Aorta (tissue), 5 donors: ENCODE measurements around the gene STARD10. TPM values are rescaled to one million over a fixed set of nuclear protein-coding genes. Genes with fewer than 3 reads are reported as not detected.

ENCODE experiments used
- ATAC-seq: fragments of 200-7000 bp; cut with Tn5 transposase; one replicate; pipeline ENCODE4 v1.9.1; 2022; ENCODE audit warnings: moderate library complexity; ENCODE audit not compliant: low FRiP score
- DNase-seq, 2 donors: peaks; one replicate each; pipeline ENCODE4 v3.0.0-alpha.2; 2020
- H3K27ac ChIP-seq, 2 donors: one replicate each; pipeline ENCODE4 v1.5.1; 2013; ENCODE audit warnings: low read length in 2 of 2, mild to moderate bottlenecking in 2 of 2, moderate library complexity in 2 of 2, control low read depth in 1 of 2, inconsistent platforms in 1 of 2, low read depth in 1 of 2
- H3K27me3 ChIP-seq, 2 donors: one replicate each; pipeline ENCODE4 v1.6.1; 2013; ENCODE audit warnings: control low read depth in 1 of 2, low read length in 1 of 2, mild to moderate bottlenecking in 1 of 2, moderate library complexity in 1 of 2; ENCODE audit not compliant: insufficient read depth in 2 of 2, control insufficient read depth in 1 of 2
- H3K36me3 ChIP-seq, 2 donors: one replicate each; pipeline ENCODE4 v1.6.1; 2013; ENCODE audit warnings: control low read depth in 1 of 2, low read length in 1 of 2, mild to moderate bottlenecking in 1 of 2; ENCODE audit not compliant: insufficient read depth in 2 of 2, control insufficient read depth in 1 of 2
- H3K4me1 ChIP-seq, 2 donors: one replicate each; pipeline ENCODE4 v1.6.1; 2013; ENCODE audit warnings: low read length in 2 of 2, control low read depth in 1 of 2, mild to moderate bottlenecking in 1 of 2, moderate library complexity in 1 of 2; ENCODE audit not compliant: insufficient read depth in 2 of 2, control insufficient read depth in 1 of 2
- H3K4me3 ChIP-seq, 2 donors: one replicate each; pipeline ENCODE4 v1.5.1; 2013; ENCODE audit warnings: low read length in 2 of 2, control low read depth in 1 of 2, mild to moderate bottlenecking in 1 of 2
- H3K9me3 ChIP-seq: one replicate; pipeline ENCODE4 v1.6.1; 2013; ENCODE audit warnings: mild to moderate bottlenecking, low read length; ENCODE audit not compliant: control insufficient read depth
- WGBS, 2 donors: extraction: QIAGEN DNeasy Blood & Tissue Kit; methylation state at CpG; one replicate each; pipeline ENCODE4 v1.1.7; 2013; 5-methylcytosine and 5-hydroxymethylcytosine counted together
- intact Hi-C, 2 donors: fragments of 100-400 bp; cut with DNase I; formaldehyde crosslinking; loops; one replicate each; pipeline versions ENCODE4 v1.14.2 to v1.15.0; 2022
- long read RNA-seq, 2 donors: library from polyadenylated mRNA; unstranded; transcript quantifications; one replicate each; pipeline ENCODE4 v2.0.0, GENCODE V29; 2020 to 2021
- polyA plus RNA-seq, 2 donors: library from polyadenylated mRNA; stranded (reverse); fragments of 200-250 nt; gene quantifications; one replicate each; pipeline ENCODE4 v1.2.3, GENCODE V29; 2013
- total RNA-seq, 2 donors: library from RNA; stranded (reverse); fragmentation: NEBNext Ultra II Directional; extraction: Animal tissue kit (Norgen Biotek cat#: 25700); gene quantifications; one replicate each; pipeline ENCODE4 v1.2.1, GENCODE V29; 2021
- donor health status: healthy with polysubstance abuse.
- donor health status: Bipolar disorder and iron deficiency.
- donor health status: DM: no; HTN: no; CAD: no.
- donor health status: DM: no; HTN: no; CAD: no.
- donor health status: DM: yes; HTN: yes; CAD: no.

The STARD10 gene
- 10 to 100 TPM; 17.7 to 30.7 TPM for total RNA-seq
- 100 to 1,000 TPM in 1 of 2 donors, 10 to 100 TPM in 1; 49.6 to 129 TPM for polyA plus RNA-seq
- long read RNA-seq, donor 1, transcript STARD10-201 (7 exons, 1,963 nt): major isoform, 6 of 17 reads
- long read RNA-seq, donor 1, partial matches to known transcripts: 4 of 17 reads
- long read RNA-seq, donor 1, other reads (novel, unspliced or antisense): 4 of 17 reads
- long read RNA-seq, donor 2, transcript STARD10-210 (7 exons, 1,100 nt): major isoform, 17 of 38 reads
- long read RNA-seq, donor 2, transcript STARD10-217 (3 exons, 506 nt): minor isoform, 8 of 38 reads
- long read RNA-seq, donor 2, partial matches to known transcripts: 3 of 38 reads
- long read RNA-seq, donor 2, other reads (novel, unspliced or antisense): 10 of 38 reads

GRCh38 chr11:72793425-72794367 lies at the start of gene STARD10:
STARD10 (minus strand) TSS chr11:72794047; CDS start chr11:72781181, 12,866 bp downstream.
- WGBS, 2 donors: 1% methylated on average over 55 of the region's 55 CpGs
- intact Hi-C loops: loop anchor here (2.0 to 5.0 kb wide), 4 partner anchors 19 to 71 kb away; partner anchors contain the start of gene ARAP1 (in 1 of the 2)
- no peaks in the 10 kb centered on the region for H3K27me3 ChIP-seq
- H3K4me3 ChIP-seq: peak within 1 kb of the TSS; percentile 23 to 47
- H3K9me3 ChIP-seq: no peaks in the 10 kb centered on the region
- ATAC-seq (peak; percentile 99), DNase-seq (peak; percentile 97 to 99)
- peaks cover 0 to 3% of the 10 kb centered on the region in 2 donors for H3K4me1 ChIP-seq
- H3K27ac ChIP-seq: peak within 1 kb of the TSS; percentile 29 to 85
- no peaks in the 10 kb centered on the region for H3K36me3 ChIP-seq

GRCh38 chr11:72842653-72843330 lies 48.9 kb upstream of the STARD10 start:
- no peak overlapping the region for H3K27ac ChIP-seq
- intact Hi-C loops: no loop called here
- 88 to 89% methylated on average over 14 of the region's 14 CpGs for WGBS, 2 donors
- H3K9me3 ChIP-seq: no peaks in the 10 kb centered on the region
- ATAC-seq (no peak), DNase-seq (no peak)
- H3K36me3 ChIP-seq: peaks cover 5 to 8% of the 10 kb centered on the region in 2 donors
- H3K4me1 ChIP-seq: peaks cover 0 to 2% of the 10 kb centered on the region in 2 donors
- no peak overlapping the region for H3K4me3 ChIP-seq
- H3K27me3 ChIP-seq: no peaks in the 10 kb centered on the region

- DNase-seq: no peak
- Histone ChIP-seq H3K27ac (no peak overlapping the region), H3K27me3 (no peaks in the 10 kb centered on the region), H3K9me3 (no peaks in the 10 kb centered on the region), H3K4me3 (no peak overlapping the region), H3K36me3 (peaks cover 3 to 8% of the 10 kb centered on the region in 2 donors), H3K4me1 (peaks cover 0 to 2% of the 10 kb centered on the region in 2 donors)
- WGBS, 2 donors: 78 to 83% methylated on average over 5 of the region's 5 CpGs
- intact Hi-C loops: no loop called here
- ATAC-seq: no peak
These were observed 48.3 kb upstream of the STARD10 start for GRCh38 chr11:72842126-72842525.

- Histone ChIP-seq H3K4me1 (peaks cover 0 to 3% of the 10 kb centered on the region in 2 donors), H3K36me3 (peaks cover 2 to 8% of the 10 kb centered on the region in 2 donors)
- intact Hi-C loops: no loop called here
These were observed 47.5 kb upstream of the STARD10 start for GRCh38 chr11:72841397-72841796.

GRCh38 chr11:72840780-72841179 lies 46.9 kb upstream of the STARD10 start:
- Histone ChIP-seq H3K4me3 (no peak overlapping the region), H3K4me1 (peaks cover 0 to 6% of the 10 kb centered on the region in 2 donors), H3K27me3 (no peaks in the 10 kb centered on the region), H3K27ac (no peak overlapping the region), H3K36me3 (peaks cover 2 to 8% of the 10 kb centered on the region in 2 donors), H3K9me3 (no peaks in the 10 kb centered on the region)
- ATAC-seq (no peak), DNase-seq (no peak)
- intact Hi-C loops: no loop called here
- 92 to 96% methylated on average over 4 of the region's 4 CpGs for WGBS, 2 donors

More at GRCh38 chr11:72841397-72841796, 47.5 kb upstream of the STARD10 start:
- WGBS, 2 donors: 90% methylated on average over 7 of the region's 7 CpGs
- Histone ChIP-seq H3K9me3 (no peaks in the 10 kb centered on the region), H3K27ac (no peak overlapping the region), H3K27me3 (no peaks in the 10 kb centered on the region), H3K4me3 (no peak overlapping the region)
- ATAC-seq (no peak), DNase-seq (no peak)

GRCh38 chr11:72838691-72839305 lies 45.0 kb upstream of the STARD10 start:
- H3K27ac ChIP-seq: peak overlapping the region in 1 of 2 donors; percentile 26
- peaks cover 0 to 7% of the 10 kb centered on the region in 2 donors for H3K4me1 ChIP-seq
- no peak overlapping the region for H3K4me3 ChIP-seq
- ATAC-seq: no peak
- 70 to 72% methylated on average over 4 of the region's 4 CpGs for WGBS, 2 donors
- DNase-seq: no peak
- intact Hi-C loops: no loop called here
- no peaks in the 10 kb centered on the region for H3K9me3 ChIP-seq
- peaks cover 2 to 8% of the 10 kb centered on the region in 2 donors for H3K36me3 ChIP-seq
- no peaks in the 10 kb centered on the region for H3K27me3 ChIP-seq

GRCh38 chr11:72836111-72836510 lies 42.3 kb upstream of the STARD10 start:
- H3K27me3 ChIP-seq: no peaks in the 10 kb centered on the region
- 18% methylated on average over 4 of the region's 4 CpGs for WGBS, 2 donors
- no peak overlapping the region for H3K4me3 ChIP-seq
- peaks cover 7 to 12% of the 10 kb centered on the region in 2 donors for H3K4me1 ChIP-seq
- H3K9me3 ChIP-seq: no peaks in the 10 kb centered on the region
- intact Hi-C loops: no loop called here
- peaks cover 2 to 5% of the 10 kb centered on the region in 2 donors for H3K36me3 ChIP-seq
- ATAC-seq: peak; percentile 11
- H3K27ac ChIP-seq: peak overlapping the region in 1 of 2 donors; percentile 94
- DNase-seq: peak in 1 of 2 donors; percentile 85
